ENCODE data around the gene BCAS3. TPM values are rescaled to one million over a fixed set of nuclear protein-coding genes. Genes with fewer than 3 reads are reported as not detected.
"Not testable (repeated sequence)": the region's sequence is repeated elsewhere in the genome, so short reads cannot be mapped to it uniquely, and the experiment has no call there.

BCAS3 gene
- total RNA-seq, 1 donor from 2014 or later: 35.7 TPM

DNA sequence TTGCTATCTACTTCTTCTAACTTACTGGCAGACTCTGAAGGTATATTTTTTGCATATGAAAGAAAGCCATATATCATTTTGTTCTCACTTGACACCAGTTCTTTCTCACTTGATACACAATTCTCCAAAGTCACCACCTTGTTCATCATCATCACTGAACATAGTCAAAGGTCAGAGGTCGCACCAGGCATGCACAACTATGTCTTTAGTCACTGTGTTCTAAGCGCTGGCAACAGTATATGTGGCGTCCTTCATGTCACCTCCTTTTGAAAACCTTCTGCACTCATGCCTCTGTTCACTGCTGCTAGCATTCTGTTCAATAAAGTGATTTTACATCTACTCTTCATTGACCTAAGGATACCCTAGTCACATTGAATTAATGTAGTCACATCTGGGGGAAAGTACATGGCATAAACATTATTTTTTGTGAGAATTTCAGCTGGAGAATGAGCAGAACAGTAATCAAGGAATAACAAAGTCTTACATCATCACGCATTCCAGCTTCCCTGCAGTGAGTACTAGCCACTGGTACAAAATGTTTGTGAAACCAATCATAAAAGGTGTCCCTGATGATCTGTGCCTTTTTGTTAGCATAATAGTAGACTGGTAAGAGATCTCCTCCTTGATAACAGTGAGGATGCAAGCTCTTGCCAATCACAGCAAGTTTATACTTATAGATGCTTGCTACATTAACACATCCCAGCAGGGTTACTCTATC is 754.1 kb downstream of the BCAS3 start:
- no peak for DNase-seq (ENCODE audit: extremely low spot score, unreplicated experiment)
- H3K27ac Mint-ChIP-seq (ENCODE audit: unreplicated experiment): no peak overlapping the region

GRCh38 chr17:61436273-61436672 is 758.6 kb downstream of the BCAS3 start:
- DNase-seq (ENCODE audit: extremely low spot score, unreplicated experiment): no peak
- Mint-ChIP-seq H3K4me3 (ENCODE audit: unreplicated experiment) (no peak overlapping the region), H3K27me3 (ENCODE audit: unreplicated experiment) (peaks cover 49% of the 10 kb centered on the region), H3K9me3 (ENCODE audit: unreplicated experiment) (peaks cover 37% of the 10 kb centered on the region), H3K27ac (ENCODE audit: unreplicated experiment) (no peak overlapping the region), H3K4me1 (ENCODE audit: unreplicated experiment) (peaks cover 7% of the 10 kb centered on the region), H3K36me3 (ENCODE audit: unreplicated experiment) (peaks cover 4% of the 10 kb centered on the region)
- TF ChIP-seq, protein P1, sequence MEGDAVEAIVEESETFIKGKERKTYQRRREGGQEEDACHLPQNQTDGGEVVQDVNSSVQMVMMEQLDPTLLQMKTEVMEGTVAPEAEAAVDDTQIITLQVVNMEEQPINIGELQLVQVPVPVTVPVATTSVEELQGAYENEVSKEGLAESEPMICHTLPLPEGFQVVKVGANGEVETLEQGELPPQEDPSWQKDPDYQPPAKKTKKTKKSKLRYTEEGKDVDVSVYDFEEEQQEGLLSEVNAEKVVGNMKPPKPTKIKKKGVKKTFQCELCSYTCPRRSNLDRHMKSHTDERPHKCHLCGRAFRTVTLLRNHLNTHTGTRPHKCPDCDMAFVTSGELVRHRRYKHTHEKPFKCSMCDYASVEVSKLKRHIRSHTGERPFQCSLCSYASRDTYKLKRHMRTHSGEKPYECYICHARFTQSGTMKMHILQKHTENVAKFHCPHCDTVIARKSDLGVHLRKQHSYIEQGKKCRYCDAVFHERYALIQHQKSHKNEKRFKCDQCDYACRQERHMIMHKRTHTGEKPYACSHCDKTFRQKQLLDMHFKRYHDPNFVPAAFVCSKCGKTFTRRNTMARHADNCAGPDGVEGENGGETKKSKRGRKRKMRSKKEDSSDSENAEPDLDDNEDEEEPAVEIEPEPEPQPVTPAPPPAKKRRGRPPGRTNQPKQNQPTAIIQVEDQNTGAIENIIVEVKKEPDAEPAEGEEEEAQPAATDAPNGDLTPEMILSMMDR (IDR thresholded peaks at IDR 0.05): no peak

More for the DNA sequence above, 754.1 kb downstream of the BCAS3 start:
- H3K4me3 Mint-ChIP-seq (ENCODE audit: unreplicated experiment): no peak overlapping the region
- peaks cover 22% of the 10 kb centered on the region for H3K27me3 Mint-ChIP-seq (ENCODE audit: unreplicated experiment)
- H3K36me3 Mint-ChIP-seq (ENCODE audit: unreplicated experiment): no peaks in the 10 kb centered on the region
- peaks cover 10% of the 10 kb centered on the region for H3K4me1 Mint-ChIP-seq (ENCODE audit: unreplicated experiment)
- TF ChIP-seq, protein P1 (IDR thresholded peaks at IDR 0.05): no peak
- peaks cover 25% of the 10 kb centered on the region for H3K9me3 Mint-ChIP-seq (ENCODE audit: unreplicated experiment)

DNA sequence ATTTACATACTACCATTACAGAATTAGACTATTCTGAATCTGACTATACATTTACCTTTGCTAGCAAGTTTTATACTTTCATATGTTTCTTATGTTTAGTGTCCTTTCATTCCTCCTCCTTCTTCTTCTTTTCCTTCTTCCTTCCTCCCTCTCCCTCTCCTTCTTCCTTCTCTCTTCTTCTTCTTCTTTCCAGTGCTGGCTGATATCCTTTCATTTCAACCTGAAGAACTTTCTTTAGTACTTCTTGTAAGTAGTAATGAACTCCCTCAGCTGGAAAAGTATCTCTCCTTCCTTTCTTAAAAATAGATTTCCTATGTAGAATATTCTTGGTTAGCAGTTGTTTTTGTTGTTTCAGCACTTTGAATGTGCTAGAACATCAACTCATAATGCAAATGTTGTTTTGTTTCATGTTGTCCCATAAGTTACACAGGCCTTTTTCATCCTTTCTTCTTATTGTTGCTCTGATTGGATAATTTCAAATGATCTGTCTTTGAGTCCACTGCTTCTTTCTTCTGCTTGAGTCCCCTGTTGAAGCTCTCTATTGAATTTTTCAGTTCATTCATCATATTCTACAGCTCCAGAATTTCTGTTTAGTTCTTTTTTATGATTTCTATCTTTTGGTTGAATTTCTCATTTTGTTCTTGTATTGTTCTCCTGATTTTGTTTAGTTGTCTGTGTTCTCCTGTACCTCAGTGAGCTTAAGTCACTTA is 759.5 kb downstream of the BCAS3 start:
- Mint-ChIP-seq H3K4me1 (ENCODE audit: unreplicated experiment) (no peaks in the 10 kb centered on the region), H3K27me3 (ENCODE audit: unreplicated experiment) (peaks cover 54% of the 10 kb centered on the region), H3K27ac (ENCODE audit: unreplicated experiment) (no peak overlapping the region)

GRCh38 chr17:61440697-61441096 is 763.0 kb downstream of the BCAS3 start:
- TF ChIP-seq, protein P1 (IDR thresholded peaks at IDR 0.05): no peak
- H3K27ac Mint-ChIP-seq (ENCODE audit: unreplicated experiment): no peak overlapping the region
- H3K9me3 Mint-ChIP-seq (ENCODE audit: unreplicated experiment): peaks cover 21% of the 10 kb centered on the region
- no peaks in the 10 kb centered on the region for H3K4me1 Mint-ChIP-seq (ENCODE audit: unreplicated experiment)
- peaks cover 49% of the 10 kb centered on the region for H3K27me3 Mint-ChIP-seq (ENCODE audit: unreplicated experiment)
- DNase-seq (ENCODE audit: extremely low spot score, unreplicated experiment): no peak
- no peak overlapping the region for H3K4me3 Mint-ChIP-seq (ENCODE audit: unreplicated experiment)
- peaks cover 4% of the 10 kb centered on the region for H3K36me3 Mint-ChIP-seq (ENCODE audit: unreplicated experiment)

More for the DNA sequence above, 759.5 kb downstream of the BCAS3 start:
- DNase-seq (ENCODE audit: extremely low spot score, unreplicated experiment): no peak
- Mint-ChIP-seq H3K9me3 (ENCODE audit: unreplicated experiment) (peaks cover 37% of the 10 kb centered on the region), H3K36me3 (ENCODE audit: unreplicated experiment) (peaks cover 4% of the 10 kb centered on the region), H3K4me3 (ENCODE audit: unreplicated experiment) (no peak overlapping the region)
- TF ChIP-seq, protein P1 (IDR thresholded peaks at IDR 0.05): no peak

GRCh38 chr17:61441507-61441906 is 763.9 kb downstream of the BCAS3 start:
- H3K27me3 Mint-ChIP-seq (ENCODE audit: unreplicated experiment): peaks cover 48% of the 10 kb centered on the region
- H3K4me1 Mint-ChIP-seq (ENCODE audit: unreplicated experiment); H3K27ac Mint-ChIP-seq (ENCODE audit: unreplicated experiment); H3K4me3 Mint-ChIP-seq (ENCODE audit: unreplicated experiment); H3K36me3 Mint-ChIP-seq (ENCODE audit: unreplicated experiment); DNase-seq (ENCODE audit: extremely low spot score, unreplicated experiment): not testable (repeated sequence)
- H3K9me3 Mint-ChIP-seq (ENCODE audit: unreplicated experiment): peaks cover 13% of the 10 kb centered on the region
